Peyer's patch (tissue), 4 donors: ENCODE data around the gene NUDT1. TPM values are rescaled to one million over a fixed set of nuclear protein-coding genes. Genes with fewer than 3 reads are reported as not detected.

Source experiments
- DNase-seq, 3 donors: peaks; one replicate each; pipeline ENCODE4 v3.0.0-alpha.2; 2017 to 2019
- H3K27ac ChIP-seq, 4 donors: fragments of 200-600 bp; sonication (generic); one replicate each; pipeline ENCODE4 v1.5.1; 2016 to 2019
- H3K27me3 ChIP-seq, 2 donors: fragments of 200-600 bp; sonication (generic); one replicate each; pipeline ENCODE4 v1.5.1; 2019
- H3K36me3 ChIP-seq, 3 donors: fragments of 200-600 bp; sonication (generic); one replicate each; pipeline ENCODE4 v1.5.1; 2016 to 2019
- H3K4me1 ChIP-seq, 4 donors: fragments of 200-600 bp; sonication (generic); one replicate each; pipeline ENCODE4 v1.5.1; 2016 to 2019
- H3K4me3 ChIP-seq, 4 donors: fragments of 200-600 bp; sonication (generic); 1 replicate in 3 of 4; 2 replicates in 1 of 4; pipeline ENCODE4 v1.5.1; 2016 to 2019; ENCODE audit warnings: mild to moderate bottlenecking in 1 of 4
- H3K9me3 ChIP-seq, 4 donors: fragments of 200-600 bp; sonication (generic); one replicate each; pipeline ENCODE4 v1.5.1; 2016 to 2019; ENCODE audit warnings: mild to moderate bottlenecking in 1 of 4
- POLR2A ChIP-seq, 2 donors: fragments of 450-650 bp; IDR thresholded peaks; one replicate each; pipeline ENCODE4 v1.5.1; 2017; ENCODE audit warnings: antibody characterized with exemption in 2 of 2, mild to moderate bottlenecking in 2 of 2, moderate library complexity in 2 of 2
- total RNA-seq, 4 donors: library from RNA; depleted of rRNA; stranded (reverse); fragments of >200 nt; gene quantifications; one replicate each; pipeline ENCODE4 v1.1.0, GENCODE V29; 2016
- TF ChIP-seq, protein P1 (sequence below), 6 experiments: fragments of 450-650 bp in 4 of 6; fragments of 200-600 bp in 2 of 6; sonication (generic) in 1 of 6; IDR thresholded peaks; one replicate each; pipeline ENCODE4 v1.5.1; 2017 to 2019; ENCODE audit warnings: antibody characterized with exemption in 6 of 6, mild to moderate bottlenecking in 3 of 6, moderate library complexity in 1 of 6

The NUDT1 gene
- total RNA-seq, result 10 to 100 TPM in 2 of 4 donors, 1 to 10 TPM in 2; 3.2 to 75.1 (median 11.6) TPM

- Histone ChIP-seq H3K36me3 (peaks cover 0 to 21% (median 0%) of the 10 kb centered on the region in 3 donors), H3K4me3 (peak within 1 kb of the TSS; percentile 83 to 100 (median 98)), H3K27me3 (no peaks in the 10 kb centered on the region), H3K9me3 (no peaks in the 10 kb centered on the region), H3K27ac (peak within 1 kb of the TSS; percentile 40 to 95 (median 66)), H3K4me1 (peaks cover 0 to 23% (median 15%) of the 10 kb centered on the region in 4 donors)
- TF ChIP-seq, protein P1, sequence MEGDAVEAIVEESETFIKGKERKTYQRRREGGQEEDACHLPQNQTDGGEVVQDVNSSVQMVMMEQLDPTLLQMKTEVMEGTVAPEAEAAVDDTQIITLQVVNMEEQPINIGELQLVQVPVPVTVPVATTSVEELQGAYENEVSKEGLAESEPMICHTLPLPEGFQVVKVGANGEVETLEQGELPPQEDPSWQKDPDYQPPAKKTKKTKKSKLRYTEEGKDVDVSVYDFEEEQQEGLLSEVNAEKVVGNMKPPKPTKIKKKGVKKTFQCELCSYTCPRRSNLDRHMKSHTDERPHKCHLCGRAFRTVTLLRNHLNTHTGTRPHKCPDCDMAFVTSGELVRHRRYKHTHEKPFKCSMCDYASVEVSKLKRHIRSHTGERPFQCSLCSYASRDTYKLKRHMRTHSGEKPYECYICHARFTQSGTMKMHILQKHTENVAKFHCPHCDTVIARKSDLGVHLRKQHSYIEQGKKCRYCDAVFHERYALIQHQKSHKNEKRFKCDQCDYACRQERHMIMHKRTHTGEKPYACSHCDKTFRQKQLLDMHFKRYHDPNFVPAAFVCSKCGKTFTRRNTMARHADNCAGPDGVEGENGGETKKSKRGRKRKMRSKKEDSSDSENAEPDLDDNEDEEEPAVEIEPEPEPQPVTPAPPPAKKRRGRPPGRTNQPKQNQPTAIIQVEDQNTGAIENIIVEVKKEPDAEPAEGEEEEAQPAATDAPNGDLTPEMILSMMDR (IDR thresholded peaks at IDR 0.05), result no peak
- TF ChIP-seq POLR2A (IDR thresholded peaks at IDR 0.05), result peak; percentile 45 to 53
- DNase-seq, result peak; percentile 85 to 93 (median 91)
These were observed at the start of gene NUDT1, which contains the start of gene MRM2 for GRCh38 chr7:2241580-2242540. NUDT1 (plus strand) TSS chr7:2242226; CDS start chr7:2244575, 2,349 bp downstream. MRM2 (minus strand) TSS chr7:2242205; CDS start chr7:2242169, 36 bp downstream.

- no peaks in the 10 kb centered on the region for H3K4me1 ChIP-seq
- no peaks in the 10 kb centered on the region for H3K36me3 ChIP-seq
- peaks cover 0 to 6% (median 0%) of the 10 kb centered on the region in 4 donors for H3K9me3 ChIP-seq
- no peak overlapping the region for H3K27ac ChIP-seq
- H3K4me3 ChIP-seq, result no peak overlapping the region
- no peaks in the 10 kb centered on the region for H3K27me3 ChIP-seq
- TF ChIP-seq, protein P1 (IDR thresholded peaks at IDR 0.05), result no peak
- TF ChIP-seq POLR2A (IDR thresholded peaks at IDR 0.05), result no peak
- DNase-seq, result no peak
These were observed 49.0 kb upstream of the NUDT1 start for GRCh38 chr7:2192831-2193534.

- H3K36me3 ChIP-seq, result peaks cover 0 to 5% (median 0%) of the 10 kb centered on the region in 3 donors
- H3K9me3 ChIP-seq, result peaks cover 0 to 6% (median 0%) of the 10 kb centered on the region in 4 donors
- DNase-seq, result no peak
- H3K27ac ChIP-seq, result no peak overlapping the region
- no peaks in the 10 kb centered on the region for H3K27me3 ChIP-seq
- TF ChIP-seq POLR2A (IDR thresholded peaks at IDR 0.05), result no peak
- no peak overlapping the region for H3K4me3 ChIP-seq
- H3K4me1 ChIP-seq, result no peaks in the 10 kb centered on the region
These were observed 48.3 kb upstream of the NUDT1 start for GRCh38 chr7:2193575-2194305.

DNA sequence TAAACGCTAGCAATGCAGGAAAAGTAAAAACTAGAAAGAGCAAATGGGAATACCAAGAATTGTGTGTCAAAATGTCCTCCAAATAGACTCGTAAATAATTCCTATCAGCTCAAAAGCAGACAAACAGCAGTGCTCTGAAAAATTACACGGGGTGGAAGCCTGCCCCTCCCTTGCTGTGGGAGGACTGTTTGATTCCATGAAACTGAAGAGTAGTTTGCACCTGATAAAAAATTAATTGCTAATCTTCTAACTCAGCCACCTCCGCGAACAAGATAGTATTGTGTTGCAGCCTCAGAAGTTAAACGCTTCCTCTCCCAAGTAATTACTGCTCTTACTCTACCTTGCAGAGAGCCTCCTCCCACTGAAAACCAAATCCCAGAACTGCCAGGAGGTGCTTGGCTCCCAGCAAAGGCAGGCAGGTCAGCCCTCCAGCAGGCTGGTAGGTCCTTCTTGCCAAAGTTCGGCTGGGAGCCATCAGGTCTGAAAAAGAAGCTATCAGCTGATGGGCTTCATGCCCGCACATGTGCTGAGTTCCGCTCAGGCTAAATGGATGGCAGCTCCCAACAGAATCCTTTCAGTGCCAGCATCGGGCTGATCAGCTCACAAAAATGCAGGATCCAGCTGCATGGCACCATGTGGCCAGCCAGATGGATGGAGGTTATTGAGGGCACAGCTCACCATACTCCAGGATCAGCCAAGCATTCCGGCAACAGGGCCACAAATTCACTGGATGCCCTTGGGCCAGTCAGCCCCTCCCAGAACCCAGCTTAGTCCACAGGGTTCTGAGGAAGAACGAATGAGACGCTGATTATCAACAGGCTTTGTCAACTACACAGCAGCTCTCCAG is 46.4 kb upstream of the NUDT1 start:
- Histone ChIP-seq H3K27me3 (no peaks in the 10 kb centered on the region), H3K9me3 (peaks cover 0 to 6% (median 0%) of the 10 kb centered on the region in 4 donors), H3K4me3 (no peak overlapping the region), H3K4me1 (no peaks in the 10 kb centered on the region), H3K27ac (no peak overlapping the region), H3K36me3 (peaks cover 0 to 24% (median 0%) of the 10 kb centered on the region in 3 donors)
- no peak for DNase-seq
- TF ChIP-seq POLR2A (IDR thresholded peaks at IDR 0.05), result no peak
- TF ChIP-seq, protein P1 (IDR thresholded peaks at IDR 0.05), result no peak
